GM18870 (cell line): ENCODE results near the gene TMED8.

Source experiments
- ATAC-seq: cut with Tn5 transposase; IDR thresholded peaks from one replicate; pipeline ENCODE4 v1.9.1; 2021; ENCODE audit warnings: moderate library complexity; ENCODE audit not compliant: unreplicated experiment

TMED8 gene

DNA sequence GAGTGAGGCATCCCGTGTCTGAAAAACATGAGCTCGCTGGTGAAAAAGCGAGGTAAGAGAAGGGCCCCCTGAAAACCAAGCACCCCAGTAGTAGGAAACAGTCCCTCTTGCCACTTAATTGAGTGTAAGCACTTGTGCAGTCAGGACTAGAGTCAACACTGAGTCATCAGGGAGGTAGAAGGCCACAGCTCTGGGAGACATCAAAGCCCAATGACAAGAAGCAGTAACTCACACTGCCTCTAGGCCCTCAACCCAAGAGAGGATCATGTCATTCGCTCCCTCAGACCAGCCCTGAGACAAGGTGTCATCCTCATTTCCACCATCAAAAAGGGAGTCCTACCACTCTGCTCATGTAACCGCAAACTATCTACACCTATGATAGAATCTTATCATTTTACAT is 74.0 kb downstream of the TMED8 start:
- no peak for ATAC-seq

DNA sequence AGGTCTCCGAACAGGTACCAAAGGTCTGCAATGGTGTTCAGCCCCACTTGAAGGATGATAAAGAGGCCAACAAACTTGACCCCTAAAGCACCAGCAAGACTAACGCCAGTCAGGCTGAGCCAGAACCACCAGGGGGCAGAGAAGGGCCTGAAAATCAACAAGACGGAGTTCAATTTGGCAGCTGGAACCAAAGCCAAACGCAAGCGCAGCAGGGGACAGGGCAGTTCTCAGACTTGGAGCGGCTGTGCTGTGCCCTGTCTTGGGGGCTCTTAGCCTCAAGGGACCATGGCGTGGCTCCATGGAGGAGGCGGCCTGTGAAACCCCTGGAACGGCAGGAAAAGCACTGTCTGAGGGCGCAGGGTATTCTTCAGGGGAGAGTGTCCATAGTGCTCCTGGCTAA is 75.8 kb downstream of the TMED8 start:
- ATAC-seq = no peak

DNA sequence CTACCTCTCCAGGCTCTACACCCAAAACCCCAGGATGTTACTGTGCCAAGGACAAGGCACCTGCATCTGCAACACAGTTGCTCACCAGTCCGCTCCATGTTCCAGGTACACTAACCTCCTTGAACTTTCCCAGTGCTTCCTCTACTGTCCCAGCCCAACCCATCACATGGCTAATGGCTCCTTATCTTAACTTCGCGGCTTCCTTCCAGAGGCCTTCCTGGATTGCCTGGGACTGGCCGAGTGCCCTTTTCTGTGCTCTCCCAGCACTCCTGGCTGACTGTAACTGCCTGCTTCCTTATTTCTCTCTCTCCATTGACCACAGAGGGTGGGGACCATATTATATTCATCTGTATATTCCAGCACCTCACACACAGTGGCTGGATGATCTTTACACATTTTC is 77.1 kb downstream of the TMED8 start:
- ATAC-seq = no peak

DNA sequence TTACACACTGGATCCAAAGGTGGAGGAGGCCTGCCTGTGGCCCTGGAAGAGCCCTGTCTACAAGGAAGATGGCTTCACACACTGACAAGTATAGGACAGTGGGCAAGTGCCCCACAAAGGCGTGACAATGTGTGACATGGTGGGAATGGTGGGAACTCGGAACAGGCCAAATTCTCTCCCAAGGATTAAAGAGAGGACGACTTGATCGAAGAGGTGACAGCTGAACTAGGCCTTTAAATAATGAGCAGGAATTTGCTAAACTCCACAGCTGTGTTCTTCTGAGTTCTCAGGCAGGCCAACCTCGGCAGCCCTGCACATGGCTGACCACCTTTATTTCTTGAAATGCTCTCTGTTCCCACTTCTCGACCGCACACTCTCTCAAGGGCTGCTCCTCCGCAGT is 80.0 kb downstream of the TMED8 start:
- ATAC-seq = no peak

DNA sequence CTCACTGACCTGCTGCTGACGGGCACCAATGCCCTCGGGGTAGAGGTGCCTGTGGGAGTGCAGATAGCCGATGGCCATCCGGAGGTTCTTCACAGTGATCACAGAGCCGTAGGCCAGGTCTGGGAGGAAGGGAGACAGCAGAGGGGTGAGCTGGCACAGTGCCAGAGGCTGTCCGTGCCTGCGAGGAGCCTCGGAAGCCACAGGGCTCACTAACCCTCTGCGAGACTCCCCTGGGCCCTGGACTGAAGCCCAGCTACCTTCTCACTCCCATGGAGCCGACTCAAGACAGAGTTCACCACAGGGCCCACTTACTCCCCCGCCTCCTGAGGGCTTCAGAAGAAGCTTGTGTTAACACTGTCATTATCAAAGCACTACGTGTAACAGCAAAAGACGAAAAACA is 80.7 kb downstream of the TMED8 start:
- no peak for ATAC-seq

DNA sequence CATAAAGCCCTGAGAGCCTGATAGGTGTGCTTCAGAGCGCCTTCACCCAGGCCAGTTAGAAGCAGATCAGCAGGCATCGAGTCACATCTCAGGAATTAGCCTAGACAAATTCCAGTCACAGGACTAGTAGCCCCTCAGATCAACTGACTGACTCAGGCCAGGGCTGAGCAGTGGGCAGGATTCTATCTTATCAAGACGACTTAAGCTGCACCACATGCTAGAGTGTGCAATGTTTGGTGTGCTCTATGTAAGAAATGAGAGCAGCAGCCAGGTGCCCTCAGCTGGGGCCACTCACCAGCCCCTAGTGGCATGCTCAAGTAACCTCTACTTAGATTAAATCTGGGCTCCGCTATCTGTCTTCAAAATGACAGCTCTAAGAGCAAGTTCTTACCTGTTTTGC is 86.2 kb downstream of the TMED8 start:
- no peak for ATAC-seq

DNA sequence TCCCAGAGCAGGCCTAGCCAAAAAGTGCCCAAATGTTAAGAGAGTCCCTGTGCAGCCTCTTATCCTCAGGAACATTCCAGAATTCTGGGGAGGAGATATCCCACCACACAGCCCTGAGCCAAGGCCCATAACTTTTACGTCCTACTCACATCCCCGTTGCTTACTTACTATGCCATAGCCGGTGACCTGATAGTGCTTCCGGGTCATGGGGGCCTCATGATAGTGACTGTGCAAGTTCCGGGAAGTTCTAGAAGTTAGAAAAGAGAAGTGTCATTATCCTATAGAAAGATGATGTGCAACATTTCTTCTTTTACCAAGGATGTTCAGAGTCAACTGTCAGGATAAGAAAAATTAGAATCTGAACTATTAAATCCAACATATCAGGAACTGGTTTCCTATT is 90.3 kb downstream of the TMED8 start:
- ATAC-seq = no peak
